ENCODE results near the gene MGAT4D.
"Not testable (repeated sequence)": the region's sequence is repeated elsewhere in the genome, so short reads cannot be mapped to it uniquely, and the experiment has no call there.

Gene MGAT4D

GRCh38 chr4:140427919-140428471, 70.1 kb downstream of the MGAT4D start:
- Histone ChIP-seq H4K20me1 (ENCODE audit: insufficient read depth) (no peaks in the 10 kb centered on the region), H3K27me3 (ENCODE audit: insufficient read depth, low read depth) (no peaks in the 10 kb centered on the region), H2AFZ (ENCODE audit: low read depth) (peak overlapping the region; percentile 95), H3K79me2 (ENCODE audit: insufficient read depth, low read depth) (no peaks in the 10 kb centered on the region), H3K36me3 (ENCODE audit: insufficient read depth) (no peaks in the 10 kb centered on the region), H3K4me3 (IDR thresholded peaks at IDR 0.05; ENCODE audit: insufficient read depth, low read depth, low read length) (no peak overlapping the region), H3K4me1 (ENCODE audit: low read depth, poor library complexity, severe bottlenecking) (peaks cover 17% of the 10 kb centered on the region), H3K4me2 (peak overlapping the region; percentile 73), H3K9ac (peak overlapping the region; percentile 62; the same call in 1 of the 2 replicates), H3K27ac (peak overlapping the region; percentile 43)
- no peak for TF ChIP-seq CTCF (conservative IDR thresholded peaks at IDR 0.05; ENCODE audit: low read depth, low read length)

GRCh38 chr4:140427106-140427918, 70.8 kb downstream of the MGAT4D start, which contains the start of gene CLGN:
TSS of gene CLGN (minus strand) at chr4:140427648. CDS start at chr4:140413078, 14,570 bp downstream.
- peak within 1 kb of the TSS; percentile 62; the same call in 1 of the 2 replicates for H3K9ac ChIP-seq
- H3K4me3 ChIP-seq (IDR thresholded peaks at IDR 0.05; ENCODE audit: insufficient read depth, low read depth, low read length), result no peak within 1 kb of the TSS
- peaks cover 17% of the 10 kb centered on the region for H3K4me1 ChIP-seq (ENCODE audit: low read depth, poor library complexity, severe bottlenecking)
- peak within 1 kb of the TSS; percentile 73 for H3K4me2 ChIP-seq
- no peaks in the 10 kb centered on the region for H3K27me3 ChIP-seq (ENCODE audit: insufficient read depth, low read depth)
- H3K36me3 ChIP-seq (ENCODE audit: insufficient read depth), result no peaks in the 10 kb centered on the region
- H4K20me1 ChIP-seq (ENCODE audit: insufficient read depth), result no peaks in the 10 kb centered on the region
- TF ChIP-seq CTCF (conservative IDR thresholded peaks at IDR 0.05; ENCODE audit: low read depth, low read length), result no peak; the same call in 1 of the 2 replicates
- no peaks in the 10 kb centered on the region for H3K79me2 ChIP-seq (ENCODE audit: insufficient read depth, low read depth)
- H3K27ac ChIP-seq, result peak within 1 kb of the TSS; percentile 43
- H2AFZ ChIP-seq (ENCODE audit: low read depth), result peak within 1 kb of the TSS; percentile 95

- no peak overlapping the region for H3K4me3 ChIP-seq (IDR thresholded peaks at IDR 0.05; ENCODE audit: insufficient read depth, low read depth, low read length)
- H2AFZ ChIP-seq (ENCODE audit: low read depth), result peak overlapping the region; percentile 95
- peak; percentile 16; the same call in 1 of the 2 replicates for TF ChIP-seq CTCF (conservative IDR thresholded peaks at IDR 0.05; ENCODE audit: low read depth, low read length)
- no peaks in the 10 kb centered on the region for H3K27me3 ChIP-seq (ENCODE audit: insufficient read depth, low read depth)
- peaks cover 17% of the 10 kb centered on the region for H3K4me1 ChIP-seq (ENCODE audit: low read depth, poor library complexity, severe bottlenecking)
- no peaks in the 10 kb centered on the region for H4K20me1 ChIP-seq (ENCODE audit: insufficient read depth)
- H3K27ac ChIP-seq, result peak overlapping the region; percentile 43
- no peaks in the 10 kb centered on the region for H3K79me2 ChIP-seq (ENCODE audit: insufficient read depth, low read depth)
- H3K36me3 ChIP-seq (ENCODE audit: insufficient read depth), result no peaks in the 10 kb centered on the region
- peak overlapping the region; percentile 73 for H3K4me2 ChIP-seq
- H3K9ac ChIP-seq, result peak overlapping the region; percentile 62; the same call in 1 of the 2 replicates
Observed at GRCh38 chr4:140426610-140427105, 71.4 kb downstream of the MGAT4D start.

- no peak overlapping the region for H3K4me2 ChIP-seq
- H4K20me1 ChIP-seq (ENCODE audit: insufficient read depth), result no peaks in the 10 kb centered on the region
- H3K9ac ChIP-seq, result no peak overlapping the region
- no peak overlapping the region for H2AFZ ChIP-seq (ENCODE audit: low read depth)
- no peaks in the 10 kb centered on the region for H3K27me3 ChIP-seq (ENCODE audit: insufficient read depth, low read depth)
- H3K4me1 ChIP-seq (ENCODE audit: low read depth, poor library complexity, severe bottlenecking), result peaks cover 12% of the 10 kb centered on the region
- no peak overlapping the region for H3K4me3 ChIP-seq (IDR thresholded peaks at IDR 0.05; ENCODE audit: insufficient read depth, low read depth, low read length)
- no peak overlapping the region for H3K27ac ChIP-seq
- H3K36me3 ChIP-seq (ENCODE audit: insufficient read depth), result no peaks in the 10 kb centered on the region
- no peak for TF ChIP-seq CTCF (conservative IDR thresholded peaks at IDR 0.05; ENCODE audit: low read depth, low read length)
- no peaks in the 10 kb centered on the region for H3K79me2 ChIP-seq (ENCODE audit: insufficient read depth, low read depth)
Observed at GRCh38 chr4:140423106-140423505, 75.0 kb downstream of the MGAT4D start.

GRCh38 chr4:140413130-140413969, 84.7 kb downstream of the MGAT4D start:
- not testable (repeated sequence) for H3K4me3 ChIP-seq (IDR thresholded peaks at IDR 0.05; ENCODE audit: insufficient read depth, low read depth, low read length); H2AFZ ChIP-seq (ENCODE audit: low read depth); H3K4me1 ChIP-seq (ENCODE audit: low read depth, poor library complexity, severe bottlenecking); H3K36me3 ChIP-seq (ENCODE audit: insufficient read depth); H4K20me1 ChIP-seq (ENCODE audit: insufficient read depth); H3K4me2 ChIP-seq; H3K27me3 ChIP-seq (ENCODE audit: insufficient read depth, low read depth); H3K79me2 ChIP-seq (ENCODE audit: insufficient read depth, low read depth); H3K9ac ChIP-seq; H3K27ac ChIP-seq

Data from KMS-11 (cell line).